Muscle of leg (tissue), 16 donors: Measurements from ENCODE around the gene F3. TPM values are rescaled to one million over a fixed set of nuclear protein-coding genes. Genes with fewer than 3 reads are reported as not detected.
A peak's percentile ranks its signal among the peaks of the same experiment; 100 is the strongest.
"Not testable (repeated sequence)": the region's sequence is repeated elsewhere in the genome, so short reads cannot be mapped to it uniquely, and the experiment has no call there.

Experiments used
- DNase-seq: peaks from one replicate; pipeline ENCODE4 v3.0.0; 2013
- H3K27ac ChIP-seq: one replicate; pipeline ENCODE4 v1.5.1; 2013; ENCODE audit warnings: mild to moderate bottlenecking, low read length, control low read depth
- H3K27me3 ChIP-seq: one replicate; pipeline ENCODE4 v1.6.1; 2013; ENCODE audit warnings: low read length; ENCODE audit not compliant: control insufficient read depth, insufficient read depth
- H3K36me3 ChIP-seq: one replicate; pipeline ENCODE4 v1.6.1; 2013; ENCODE audit warnings: low read length; ENCODE audit not compliant: control insufficient read depth, insufficient read depth
- H3K4me1 ChIP-seq: one replicate; pipeline ENCODE4 v1.6.1; 2013; ENCODE audit warnings: low read length; ENCODE audit not compliant: control insufficient read depth, insufficient read depth
- H3K4me3 ChIP-seq: one replicate; pipeline ENCODE4 v1.5.1; 2013; ENCODE audit warnings: low read length, control low read depth
- H3K9me3 ChIP-seq: replicated peaks from 2 replicates; pipeline ENCODE4 v1.6.1; 2013; ENCODE audit warnings: low read depth, low read length; ENCODE audit not compliant: control insufficient read depth
- WGBS: methylation state at CpG from one replicate; pipeline ENCODE4 v1.1.5; 2013; ENCODE audit warnings: missing lambda C conversion rate; ENCODE audit not compliant: insufficient coverage; 5-methylcytosine and 5-hydroxymethylcytosine counted together
- long read RNA-seq, 11 donors: transcript quantifications; one replicate each; lab custom pipeline, GENCODE V29; 2026
- polyA plus RNA-seq, 8 donors: library from polyadenylated mRNA; unstranded; fragments of 120-200 nt; gene quantifications; one replicate each; pipeline versions ENCODE4 v1.2.1 to v1.2.3, GENCODE V29; 2013; ENCODE audit warnings: inconsistent platforms in 1 of 8, low replicate concordance in 1 of 8; ENCODE audit not compliant: insufficient read length in 8 of 8, insufficient read depth in 1 of 8
- total RNA-seq: library from RNA; stranded (reverse); fragments of 120-200 nt; gene quantifications from one replicate; pipeline ENCODE4 v1.2.4, GENCODE V29; 2013

Gene F3
- total RNA-seq (1.6 TPM), polyA plus RNA-seq (1 to 10 TPM; 1.7 to 6.0 (median 2.5) TPM)
- long read RNA-seq, donor 1 = 0 reads
- long read RNA-seq, donor 2 = 0 reads
- long read RNA-seq, donor 3 = 0 reads
- long read RNA-seq, donor 4 = 0 reads
- long read RNA-seq, donor 5 = 0 reads
- long read RNA-seq, donor 6 = 0 reads
- long read RNA-seq, donor 7, partial matches to known transcripts = 0 of 1 reads
- long read RNA-seq, donor 7, other reads (novel, unspliced or antisense) = 0 of 1 reads
- long read RNA-seq, donor 8 = 0 reads
- long read RNA-seq, donor 9 = 0 reads
- long read RNA-seq, donor 10, partial matches to known transcripts = 0 of 1 reads
- long read RNA-seq, donor 10, other reads (novel, unspliced or antisense) = 0 of 1 reads
- long read RNA-seq, donor 11 = 0 reads

DNA sequence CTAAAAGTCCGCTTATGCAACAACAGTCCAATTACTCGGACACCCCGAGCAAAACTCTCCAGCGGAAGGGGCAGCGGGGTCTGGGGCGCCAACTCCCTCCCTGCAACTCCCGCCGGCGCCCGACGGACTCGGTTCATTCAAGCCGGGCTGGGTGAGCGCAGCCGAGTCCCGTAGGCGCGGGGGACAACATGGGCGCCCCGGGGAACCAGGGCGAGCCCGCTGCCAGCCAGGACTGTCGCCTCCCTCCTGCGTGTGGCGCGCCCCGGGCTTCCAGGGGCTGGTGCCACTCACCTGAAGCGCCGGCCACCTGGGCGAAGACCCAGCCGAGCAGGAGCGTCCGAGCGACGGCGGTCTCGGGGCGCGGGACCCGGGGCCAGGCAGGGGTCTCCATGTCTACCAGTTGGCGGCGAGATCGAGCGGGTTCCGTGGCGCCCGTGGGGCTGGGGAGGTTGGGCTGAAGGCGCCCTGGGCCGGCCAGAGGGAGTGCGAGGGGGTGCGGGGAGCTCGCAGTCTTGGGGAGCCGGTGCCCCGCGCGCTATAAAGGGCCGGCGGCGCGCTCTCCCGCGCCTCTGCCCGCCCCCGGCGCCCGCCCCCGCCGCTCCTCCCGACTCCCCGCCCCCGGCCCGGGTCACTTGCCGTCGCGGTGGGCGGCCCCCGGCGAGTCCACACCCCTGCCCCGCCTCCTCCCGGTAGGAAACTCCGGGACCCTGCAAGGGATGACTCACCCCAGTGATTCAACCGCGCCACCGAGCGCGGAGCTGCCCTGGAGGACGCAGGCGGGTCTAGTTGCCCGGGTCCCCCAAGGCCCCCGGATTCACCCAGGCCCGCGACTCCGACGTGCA lies at the start of gene F3:
Gene F3, minus strand, starts transcription at position 514 of the 842 bp plus-strand sequence. Its CDS starts 123 bp downstream, at position 391.
- H3K4me3 ChIP-seq = peak within 1 kb of the TSS; percentile 76
- H3K9me3 ChIP-seq = no peaks in the 10 kb centered on the region
- peak; percentile 92 for DNase-seq
- H3K27me3 ChIP-seq = peaks cover 11% of the 10 kb centered on the region
- WGBS = under 1% methylated on average over 75 of the region's 94 CpGs
- peaks cover 14% of the 10 kb centered on the region for H3K4me1 ChIP-seq
- H3K36me3 ChIP-seq = no peaks in the 10 kb centered on the region
- peak within 1 kb of the TSS; percentile 88 for H3K27ac ChIP-seq

DNA sequence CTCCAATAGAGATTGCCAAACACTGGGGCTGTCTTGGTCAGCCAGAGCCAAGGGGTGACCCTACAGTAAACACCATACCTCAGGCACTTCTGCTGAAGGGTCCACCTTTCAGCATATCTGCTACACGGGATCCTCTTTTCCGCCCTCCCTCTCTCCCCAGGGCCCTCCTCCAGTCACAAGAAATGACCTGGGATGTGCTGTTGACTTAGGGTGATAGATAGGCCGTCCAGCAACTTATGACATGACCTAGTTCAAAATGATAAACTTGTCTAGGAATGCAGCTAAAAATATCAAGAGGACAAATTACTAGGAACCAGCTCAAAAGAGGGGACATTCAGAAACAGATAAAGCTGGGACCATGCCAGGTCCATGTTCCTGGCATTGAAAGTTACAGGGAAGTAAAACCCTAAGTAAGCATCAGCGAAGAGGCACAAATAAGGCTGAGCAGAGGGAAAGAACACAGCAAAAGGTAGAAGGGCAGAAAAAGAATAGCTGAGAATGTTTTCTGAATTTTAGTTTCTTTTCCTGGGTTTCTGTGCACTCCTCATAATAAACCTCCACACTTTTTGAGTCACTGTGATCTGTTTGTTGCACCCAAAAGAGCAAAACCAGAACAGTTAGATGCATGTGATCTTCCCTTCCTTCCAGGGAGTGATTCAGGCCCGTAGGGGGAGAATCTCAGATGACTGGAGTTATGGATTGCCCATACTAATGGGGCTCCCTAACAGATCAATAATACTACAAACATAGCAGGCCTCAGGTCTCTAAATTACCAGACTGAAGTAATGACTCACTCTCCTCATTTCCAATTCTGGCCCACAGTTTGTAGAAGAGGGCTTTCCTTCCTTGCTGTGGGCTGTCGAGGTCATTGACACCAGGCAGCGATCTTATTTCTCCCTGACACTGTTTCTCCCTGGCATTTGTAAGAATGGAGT lies 48.9 kb upstream of the F3 start:
- Histone ChIP-seq H3K4me3 (no peak overlapping the region), H3K27me3 (no peaks in the 10 kb centered on the region), H3K27ac (no peak overlapping the region), H3K4me1 (no peaks in the 10 kb centered on the region), H3K36me3 (no peaks in the 10 kb centered on the region), H3K9me3 (no peaks in the 10 kb centered on the region)
- WGBS = 83% methylated on average over 1 of the region's 7 CpGs
- DNase-seq = no peak

GRCh38 chr1:94589728-94590127 lies 48.2 kb upstream of the F3 start:
- no peaks in the 10 kb centered on the region for H3K27me3 ChIP-seq
- no peak overlapping the region for H3K27ac ChIP-seq
- WGBS = 80% methylated on average over 1 of the region's 4 CpGs
- H3K36me3 ChIP-seq = no peaks in the 10 kb centered on the region
- no peak for DNase-seq
- no peak overlapping the region for H3K4me3 ChIP-seq
- H3K4me1 ChIP-seq = no peaks in the 10 kb centered on the region
- no peaks in the 10 kb centered on the region for H3K9me3 ChIP-seq

GRCh38 chr1:94582565-94582964 lies 41.0 kb upstream of the F3 start:
- Histone ChIP-seq H3K4me3 (no peak overlapping the region), H3K9me3 (peaks cover 4% of the 10 kb centered on the region), H3K4me1 (no peaks in the 10 kb centered on the region), H3K27me3 (no peaks in the 10 kb centered on the region), H3K36me3 (no peaks in the 10 kb centered on the region), H3K27ac (no peak overlapping the region)
- WGBS = no CpG with 5 or more reads among the region's 2 CpGs
- no peak for DNase-seq

GRCh38 chr1:94580367-94581115 lies 39.0 kb upstream of the F3 start:
- peaks cover 6% of the 10 kb centered on the region for H3K9me3 ChIP-seq
- H3K36me3 ChIP-seq = no peaks in the 10 kb centered on the region
- no peaks in the 10 kb centered on the region for H3K27me3 ChIP-seq
- no peak overlapping the region for H3K4me3 ChIP-seq
- H3K27ac ChIP-seq = no peak overlapping the region
- no peak for DNase-seq
- H3K4me1 ChIP-seq = no peaks in the 10 kb centered on the region
- 74% methylated on average over 5 of the region's 10 CpGs for WGBS

DNA sequence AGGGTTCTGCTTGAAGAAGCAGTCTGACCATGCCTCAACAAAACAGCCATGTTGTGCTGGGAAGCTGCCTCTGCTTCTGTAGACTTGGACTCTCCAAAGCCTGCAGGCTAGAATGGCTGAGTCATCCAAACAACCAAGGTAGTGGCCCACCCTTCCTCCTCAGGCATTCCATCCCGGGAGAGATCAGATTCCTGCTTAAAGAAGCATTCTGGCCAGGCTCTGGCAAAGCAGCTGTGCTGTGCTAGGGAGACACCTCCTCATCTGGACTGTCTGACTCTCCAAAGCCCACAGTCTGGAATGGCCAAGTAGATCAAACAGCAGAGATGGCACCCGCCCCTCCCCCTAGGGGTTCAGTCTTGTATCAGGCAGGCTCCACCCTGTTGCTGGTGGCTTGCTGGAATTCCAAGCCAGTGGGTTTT lies 38.3 kb upstream of the F3 start:
- H3K4me3 ChIP-seq = no peak overlapping the region
- H3K27ac ChIP-seq = no peak overlapping the region
- no peaks in the 10 kb centered on the region for H3K27me3 ChIP-seq
- WGBS = 20% methylated on average over 1 of the region's 2 CpGs
- no peaks in the 10 kb centered on the region for H3K4me1 ChIP-seq
- H3K9me3 ChIP-seq = peaks cover 6% of the 10 kb centered on the region
- no peaks in the 10 kb centered on the region for H3K36me3 ChIP-seq
- DNase-seq = no peak

- no peaks in the 10 kb centered on the region for H3K4me1 ChIP-seq
- no peak overlapping the region for H3K4me3 ChIP-seq
- no peak overlapping the region for H3K27ac ChIP-seq
- H3K9me3 ChIP-seq = peaks cover 6% of the 10 kb centered on the region
- WGBS = 83% methylated on average over 1 of the region's 2 CpGs
- no peak for DNase-seq
- no peaks in the 10 kb centered on the region for H3K27me3 ChIP-seq
- H3K36me3 ChIP-seq = no peaks in the 10 kb centered on the region
These were observed 37.3 kb upstream of the F3 start for GRCh38 chr1:94578856-94579255.

DNA sequence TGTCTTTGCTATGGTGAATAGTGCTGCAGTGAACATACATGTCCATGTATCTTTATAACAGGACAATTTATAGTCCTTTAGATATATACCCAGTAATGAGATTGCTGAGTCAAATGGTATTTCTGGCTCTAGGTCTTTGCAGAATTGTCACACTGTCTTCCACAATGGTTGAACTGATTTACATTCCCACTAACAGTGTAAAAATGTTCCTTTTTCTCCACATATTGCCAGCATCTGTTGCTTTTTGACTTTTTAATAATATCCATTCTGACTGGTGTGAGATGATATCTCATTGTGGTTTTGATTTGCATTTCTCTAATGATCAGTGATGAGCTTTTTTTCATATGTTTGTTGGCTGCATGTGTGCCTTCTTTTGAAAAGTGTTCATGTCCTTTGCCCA lies 32.4 kb upstream of the F3 start:
- peaks cover 12% of the 10 kb centered on the region for H3K9me3 ChIP-seq
- not testable (repeated sequence) for H3K27ac ChIP-seq, H3K4me1 ChIP-seq, H3K36me3 ChIP-seq, DNase-seq, H3K27me3 ChIP-seq, H3K4me3 ChIP-seq

DNA sequence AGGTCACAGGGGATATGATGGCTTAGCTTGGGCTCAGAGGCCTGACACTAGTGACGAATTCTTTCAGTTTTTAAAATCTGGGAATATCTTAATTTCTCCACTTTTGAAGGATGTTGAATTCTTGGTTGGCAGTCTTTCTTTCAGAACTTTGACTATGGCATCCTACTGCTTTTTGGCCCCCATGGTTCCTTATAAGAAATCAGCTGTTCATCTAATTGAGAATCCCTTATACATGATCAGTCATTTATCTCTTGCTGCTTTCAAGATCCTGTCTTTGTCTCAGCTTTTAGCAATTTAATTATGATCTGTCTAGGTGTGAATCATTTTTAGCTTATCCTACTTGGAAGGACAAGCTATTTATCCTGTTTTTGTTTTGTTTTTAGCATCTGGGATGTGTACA lies 31.2 kb upstream of the F3 start:
- Histone ChIP-seq H3K4me3 (no peak overlapping the region), H3K27me3 (no peaks in the 10 kb centered on the region), H3K9me3 (peaks cover 9% of the 10 kb centered on the region), H3K36me3 (no peaks in the 10 kb centered on the region), H3K27ac (no peak overlapping the region), H3K4me1 (no peaks in the 10 kb centered on the region)
- no CpG with 5 or more reads among the region's 1 CpG for WGBS
- DNase-seq = no peak
